ENCODE results near the gene AGL.
A peak's percentile ranks its signal among the peaks of the same experiment; 100 is the strongest.

The AGL gene

DNA sequence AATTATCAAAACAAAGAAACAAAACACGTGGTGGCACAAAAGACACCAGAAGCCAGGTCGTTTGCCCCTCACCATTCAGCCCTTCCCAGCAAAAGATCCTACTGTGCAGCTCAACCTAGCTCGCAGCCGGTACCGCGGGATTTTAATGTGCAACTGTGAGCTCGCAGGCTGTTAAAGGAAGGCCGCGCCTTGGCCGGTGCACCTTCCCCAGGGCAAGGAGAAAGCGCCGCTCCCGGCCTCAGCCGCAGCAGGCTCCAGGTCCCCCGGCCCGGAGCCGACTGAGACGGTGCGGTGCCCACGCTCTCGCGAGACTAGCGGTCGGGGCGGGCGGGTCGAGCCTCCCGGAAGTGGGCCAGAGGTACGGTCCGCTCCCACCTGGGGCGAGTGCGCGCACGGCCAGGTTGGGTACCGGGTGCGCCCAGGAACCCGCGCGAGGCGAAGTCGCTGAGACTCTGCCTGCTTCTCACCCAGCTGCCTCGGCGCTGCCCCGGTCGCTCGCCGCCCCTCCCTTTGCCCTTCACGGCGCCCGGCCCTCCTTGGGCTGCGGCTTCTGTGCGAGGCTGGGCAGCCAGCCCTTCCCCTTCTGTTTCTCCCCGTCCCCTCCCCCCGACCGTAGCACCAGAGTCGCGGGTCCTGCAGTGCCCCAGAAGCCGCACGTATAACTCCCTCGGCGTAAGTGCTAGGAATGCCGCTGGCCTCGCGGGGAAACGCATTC lies at the start of gene AGL:
Gene AGL, plus strand, starts transcription at position 618 of the 715 bp plus-strand sequence. CDS start 682 bp downstream, outside the sequence.
- H3K4me3 ChIP-seq (ENCODE audit: low read depth, low read length): peak within 1 kb of the TSS; percentile 95
- TF ChIP-seq, protein P1, sequence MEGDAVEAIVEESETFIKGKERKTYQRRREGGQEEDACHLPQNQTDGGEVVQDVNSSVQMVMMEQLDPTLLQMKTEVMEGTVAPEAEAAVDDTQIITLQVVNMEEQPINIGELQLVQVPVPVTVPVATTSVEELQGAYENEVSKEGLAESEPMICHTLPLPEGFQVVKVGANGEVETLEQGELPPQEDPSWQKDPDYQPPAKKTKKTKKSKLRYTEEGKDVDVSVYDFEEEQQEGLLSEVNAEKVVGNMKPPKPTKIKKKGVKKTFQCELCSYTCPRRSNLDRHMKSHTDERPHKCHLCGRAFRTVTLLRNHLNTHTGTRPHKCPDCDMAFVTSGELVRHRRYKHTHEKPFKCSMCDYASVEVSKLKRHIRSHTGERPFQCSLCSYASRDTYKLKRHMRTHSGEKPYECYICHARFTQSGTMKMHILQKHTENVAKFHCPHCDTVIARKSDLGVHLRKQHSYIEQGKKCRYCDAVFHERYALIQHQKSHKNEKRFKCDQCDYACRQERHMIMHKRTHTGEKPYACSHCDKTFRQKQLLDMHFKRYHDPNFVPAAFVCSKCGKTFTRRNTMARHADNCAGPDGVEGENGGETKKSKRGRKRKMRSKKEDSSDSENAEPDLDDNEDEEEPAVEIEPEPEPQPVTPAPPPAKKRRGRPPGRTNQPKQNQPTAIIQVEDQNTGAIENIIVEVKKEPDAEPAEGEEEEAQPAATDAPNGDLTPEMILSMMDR (conservative IDR thresholded peaks at IDR 0.05; ENCODE audit: low read depth, low read length): no peak
- DNase-seq (ENCODE audit: low read depth): peak; percentile 70

DNA sequence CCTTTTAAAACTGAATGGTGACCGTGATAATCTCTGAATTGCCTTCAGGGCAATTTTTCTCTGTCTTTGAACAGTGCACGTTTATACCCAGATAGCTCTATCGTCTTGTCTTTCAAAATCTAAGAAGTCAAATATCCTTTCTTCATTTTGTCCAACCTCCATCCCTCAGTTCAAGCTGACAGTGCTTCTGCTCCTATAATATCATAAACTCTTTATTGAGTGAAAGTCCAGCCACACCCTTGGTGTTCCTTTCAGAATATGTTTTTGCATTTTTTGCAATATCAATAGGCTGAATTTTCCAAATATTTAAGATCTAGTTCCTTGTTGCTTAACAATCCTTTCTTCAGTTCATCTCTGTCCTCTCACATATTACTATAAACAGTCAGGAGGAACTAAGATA lies 48.6 kb upstream of the AGL start:
- no peak overlapping the region for H3K4me3 ChIP-seq (ENCODE audit: low read depth, low read length)
- DNase-seq (ENCODE audit: low read depth): no peak
- TF ChIP-seq, protein P1 (conservative IDR thresholded peaks at IDR 0.05; ENCODE audit: low read depth, low read length): no peak

DNA sequence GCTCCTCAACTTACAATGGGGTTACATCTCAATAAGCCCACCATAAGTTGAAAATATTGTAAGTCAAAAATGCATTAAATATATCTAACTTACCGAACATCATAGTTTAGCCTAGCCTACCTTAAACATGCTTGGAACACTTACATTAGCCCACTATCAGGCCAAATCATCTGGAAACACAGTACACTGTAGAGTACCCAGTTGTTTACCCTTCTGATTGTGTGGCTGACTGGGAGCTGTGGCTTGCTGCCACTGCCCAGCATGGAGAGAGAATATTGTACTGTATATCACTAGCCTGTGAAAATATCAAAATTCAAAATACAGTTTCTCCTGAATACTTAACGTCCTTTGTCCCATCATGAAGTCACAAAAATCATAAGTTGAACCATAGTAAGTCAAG lies 43.3 kb upstream of the AGL start:
- no peak overlapping the region for H3K4me3 ChIP-seq (ENCODE audit: low read depth, low read length)
- TF ChIP-seq, protein P1 (conservative IDR thresholded peaks at IDR 0.05; ENCODE audit: low read depth, low read length): no peak
- no peak for DNase-seq (ENCODE audit: low read depth)

DNA sequence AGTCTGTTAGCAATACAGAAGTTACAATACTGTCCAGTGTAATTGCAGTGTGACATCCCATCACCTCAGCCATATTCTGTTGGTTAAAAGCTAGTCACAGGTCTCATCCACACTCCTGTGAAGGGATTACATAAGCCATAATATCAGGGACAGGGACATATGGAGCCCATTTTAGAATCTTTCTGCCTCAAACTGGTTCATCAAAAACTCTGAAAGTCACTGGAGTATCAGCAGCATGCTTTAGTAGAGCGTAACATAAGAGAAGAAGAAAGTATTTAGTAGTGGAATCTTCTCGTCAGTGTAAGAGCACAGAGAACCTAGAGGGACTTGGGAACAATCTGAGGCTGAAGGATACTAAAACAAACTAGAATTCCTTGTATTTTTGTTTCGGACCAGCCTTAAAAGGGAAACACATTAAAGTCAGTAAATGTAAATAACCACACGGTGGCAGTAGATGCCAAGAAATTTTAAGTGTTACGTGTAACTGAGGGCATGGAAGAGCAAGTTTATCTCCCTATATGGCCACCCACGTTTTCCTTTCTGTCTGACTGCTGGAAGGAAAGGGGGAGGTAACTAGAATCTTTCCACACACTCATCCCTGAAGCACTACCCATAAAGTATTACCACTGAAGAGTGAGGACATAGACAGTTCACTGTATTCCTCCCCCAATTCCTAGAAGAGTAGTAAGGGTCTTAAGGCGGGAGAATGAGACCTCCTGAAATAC lies 41.6 kb upstream of the AGL start:
- peak; percentile 95 for DNase-seq (ENCODE audit: low read depth)
- TF ChIP-seq, protein P1 (conservative IDR thresholded peaks at IDR 0.05; ENCODE audit: low read depth, low read length): peak; percentile 58
- peak overlapping the region; percentile 4 for H3K4me3 ChIP-seq (ENCODE audit: low read depth, low read length)

DNA sequence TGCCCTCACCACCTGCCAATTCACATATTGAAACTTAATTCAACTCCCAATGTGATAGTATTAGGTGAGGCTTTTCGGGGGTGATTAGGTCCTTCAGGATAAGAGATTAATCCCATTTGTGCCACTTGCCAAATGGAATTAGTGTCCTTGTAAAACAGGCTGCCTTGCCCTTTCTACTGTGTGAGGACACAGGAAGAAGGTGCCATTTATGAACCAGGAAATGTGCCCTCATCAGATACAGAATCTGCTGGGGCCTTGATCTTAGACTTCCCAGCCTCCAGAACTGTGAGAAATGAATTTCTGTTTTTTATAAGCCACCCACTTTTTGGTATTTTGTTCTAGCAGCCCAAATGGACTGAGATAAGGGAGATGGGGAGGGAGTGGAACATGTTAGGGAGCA lies 39.1 kb upstream of the AGL start:
- TF ChIP-seq, protein P1 (conservative IDR thresholded peaks at IDR 0.05; ENCODE audit: low read depth, low read length): no peak
- no peak for DNase-seq (ENCODE audit: low read depth)
- H3K4me3 ChIP-seq (ENCODE audit: low read depth, low read length): no peak overlapping the region

DNA sequence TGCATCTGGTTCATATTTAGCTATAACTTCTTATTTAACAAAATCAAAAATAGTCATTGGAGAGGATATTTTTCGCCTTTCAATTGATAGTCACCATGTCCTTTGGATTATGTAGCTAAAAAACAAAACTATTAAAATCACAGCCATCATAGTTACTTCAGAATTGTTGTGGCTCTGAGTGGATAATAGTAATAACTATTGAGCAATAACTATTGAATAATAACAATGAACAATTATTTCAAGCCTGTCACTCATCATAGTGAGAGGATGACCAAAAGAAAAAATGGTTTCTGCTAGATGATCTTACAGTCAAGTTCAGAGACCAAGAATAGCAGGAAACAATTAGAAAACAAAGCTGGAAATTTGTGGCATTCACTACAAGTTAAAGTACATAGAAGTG lies 38.4 kb upstream of the AGL start:
- no peak for DNase-seq (ENCODE audit: low read depth)
- no peak overlapping the region for H3K4me3 ChIP-seq (ENCODE audit: low read depth, low read length)
- TF ChIP-seq, protein P1 (conservative IDR thresholded peaks at IDR 0.05; ENCODE audit: low read depth, low read length): no peak

All from choroid plexus epithelial cell (primary cell).